Measurements from ENCODE around the gene PAMR1. TPM values are rescaled to one million over a fixed set of nuclear protein-coding genes. Genes with fewer than 3 reads are reported as not detected.
A peak's percentile ranks its signal among the peaks of the same experiment; 100 is the strongest.

Gene PAMR1
- total RNA-seq, 1 donor from 2014 or later, result 14.7 TPM

DNA sequence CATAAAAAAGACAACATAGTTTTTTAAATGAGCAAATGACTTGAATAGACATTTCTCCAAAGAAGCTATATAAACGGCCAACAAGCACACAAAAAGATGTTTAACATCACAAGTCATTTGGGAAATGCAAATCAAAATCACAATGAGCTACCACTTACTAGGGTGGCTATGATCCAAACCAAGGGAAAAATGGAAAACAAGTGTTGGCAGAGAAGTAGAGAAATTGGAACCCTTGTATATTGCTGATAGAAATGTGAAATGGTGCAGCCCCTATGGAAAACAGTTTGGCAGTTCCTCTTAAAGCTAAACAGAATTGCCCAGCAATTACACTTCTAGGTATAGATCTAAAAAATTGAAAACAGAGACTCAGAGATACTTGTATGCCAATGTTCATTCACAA, 29.0 kb downstream of the PAMR1 start:
- no peak for DNase-seq (ENCODE audit: low spot score)

GRCh38 chr11:35494957-35495490, 30.4 kb downstream of the PAMR1 start:
- DNase-seq (ENCODE audit: low spot score), result no peak

DNA sequence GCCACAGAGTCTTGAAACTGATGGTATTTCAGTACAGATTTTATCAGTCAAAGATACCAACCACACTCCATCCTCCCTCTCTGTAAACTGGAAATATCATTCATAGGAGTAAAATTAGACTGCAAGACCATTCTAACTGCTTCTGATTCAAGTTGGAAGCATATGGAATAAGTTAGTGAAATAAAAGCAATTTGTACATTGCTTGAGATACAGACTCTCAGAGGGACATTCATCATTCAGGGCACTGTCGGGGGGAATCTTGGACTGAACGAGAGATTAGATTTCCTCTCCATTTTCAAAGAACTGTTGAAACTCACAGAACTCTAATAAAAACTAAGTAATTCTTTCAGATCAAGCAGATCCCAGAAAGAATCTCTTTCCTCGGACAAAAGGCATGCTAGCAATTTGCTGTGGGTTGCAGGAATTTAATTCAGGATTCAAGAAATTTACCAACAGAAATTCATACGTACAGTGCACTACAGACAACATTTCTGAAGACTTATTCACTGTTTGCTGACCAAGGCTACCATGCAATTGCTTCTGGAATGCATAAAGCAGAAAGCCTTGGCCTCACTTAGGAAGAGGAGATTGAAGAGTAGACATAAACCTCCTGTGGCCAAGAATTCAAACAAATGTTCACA, 34.1 kb downstream of the PAMR1 start:
- no peak for DNase-seq (ENCODE audit: low spot score)

- no peak for DNase-seq (ENCODE audit: low spot score)
Measured at GRCh38 chr11:35488117-35488516, 37.3 kb downstream of the PAMR1 start.

DNA sequence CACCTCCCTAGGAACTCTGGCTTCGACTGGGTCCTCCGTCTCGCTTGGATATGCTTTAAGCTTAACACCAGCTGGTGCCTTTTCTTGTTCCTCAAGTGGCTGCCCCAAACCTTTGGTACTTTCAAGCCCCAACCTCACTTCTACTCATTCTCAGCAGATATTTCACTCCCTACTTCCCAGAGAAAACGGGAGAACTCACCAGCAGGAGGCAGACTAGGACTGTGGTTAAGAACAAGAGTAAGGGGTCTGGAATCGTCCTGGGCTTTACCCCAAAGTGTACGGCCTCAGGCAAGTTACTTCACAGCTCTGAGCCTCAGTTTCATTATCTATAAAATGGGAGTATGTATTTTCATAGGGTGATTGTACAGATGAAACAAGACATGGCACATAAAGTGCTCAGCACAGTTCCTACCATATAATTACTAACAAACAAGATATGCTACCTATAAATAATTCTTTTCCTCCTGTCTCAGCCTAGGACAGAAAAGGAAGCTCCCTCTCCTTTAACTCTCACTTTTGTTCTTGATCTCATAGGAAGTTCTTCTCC, 37.8 kb downstream of the PAMR1 start:
- no peak for DNase-seq (ENCODE audit: low spot score)

- DNase-seq (ENCODE audit: low spot score), result no peak
Measured at GRCh38 chr11:35486934-35487333, 38.5 kb downstream of the PAMR1 start.

- DNase-seq (ENCODE audit: low spot score), result no peak
Measured at GRCh38 chr11:35486446-35486845, 39.0 kb downstream of the PAMR1 start.

DNA sequence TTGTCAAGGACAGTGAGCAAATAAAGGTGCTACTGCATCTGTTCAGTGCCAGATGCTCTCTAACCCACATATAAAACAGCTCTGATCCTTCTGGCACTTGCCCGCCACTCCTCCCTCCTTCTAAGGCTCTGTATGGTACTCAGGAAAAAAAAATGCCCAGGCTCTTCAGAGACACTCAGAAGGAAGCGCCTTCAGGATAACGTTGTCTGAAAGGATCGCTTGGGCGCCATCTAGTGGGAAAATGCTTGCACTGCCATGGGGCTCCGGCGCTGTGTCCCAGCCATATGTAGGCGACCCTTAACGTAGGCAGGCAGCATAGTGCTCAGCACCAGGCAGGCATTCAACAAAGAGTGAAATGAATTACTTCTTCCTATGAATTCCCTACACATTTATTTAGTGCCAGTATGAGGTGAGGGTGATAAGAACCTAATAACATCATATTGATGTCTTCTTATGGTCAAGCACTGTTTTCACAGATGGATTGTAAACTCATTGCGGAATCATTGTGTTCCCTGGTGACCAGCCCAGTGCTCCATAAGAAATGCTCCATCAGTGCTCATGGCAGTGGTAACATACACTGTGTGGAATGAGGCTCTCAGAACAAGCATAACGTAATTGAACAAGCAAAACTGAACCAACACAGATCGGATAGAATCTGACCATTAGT, 39.6 kb downstream of the PAMR1 start:
- DNase-seq (ENCODE audit: low spot score), result peak; percentile 75

DNA sequence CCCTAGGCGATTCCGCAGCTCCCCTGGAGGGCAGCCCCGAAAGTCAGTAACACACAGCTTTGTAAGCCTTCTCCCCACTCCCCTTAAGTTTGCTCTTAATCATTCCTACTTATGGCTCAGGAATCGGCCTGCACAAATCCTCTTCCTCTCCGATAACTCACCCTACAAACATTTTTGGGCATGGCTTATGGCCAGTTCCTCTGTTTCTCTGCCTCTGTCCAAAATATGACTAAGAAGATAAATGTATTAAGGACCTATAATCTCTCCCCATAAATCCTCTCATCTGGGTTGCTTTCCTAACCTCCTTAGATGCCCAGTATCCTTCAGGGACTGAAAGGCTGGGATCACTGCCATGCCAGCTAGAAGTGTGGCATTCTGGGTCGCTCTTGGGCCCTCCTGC, 41.0 kb downstream of the PAMR1 start:
- DNase-seq (ENCODE audit: low spot score), result no peak

- no peak for DNase-seq (ENCODE audit: low spot score)
Measured at GRCh38 chr11:35483131-35483820, 42.1 kb downstream of the PAMR1 start.

DNA sequence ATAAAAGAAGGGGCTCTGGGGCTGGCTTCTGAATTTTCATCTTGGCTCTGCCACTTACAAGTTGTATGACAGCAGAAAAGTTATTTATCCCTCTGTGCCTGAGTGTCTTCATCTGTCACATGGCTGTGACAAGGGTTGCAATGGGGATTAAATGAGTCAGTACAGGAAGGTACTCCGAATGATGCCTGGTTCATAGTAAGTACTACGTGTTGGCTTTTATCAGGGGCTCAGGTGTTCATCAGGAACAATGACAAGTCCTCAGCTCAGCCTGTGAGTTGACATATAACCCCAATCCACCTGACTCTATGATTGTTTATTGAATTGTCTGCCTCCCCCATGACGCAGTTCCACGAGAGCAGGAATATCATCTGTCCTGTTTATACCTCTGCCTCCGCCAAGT, 45.7 kb downstream of the PAMR1 start:
- DNase-seq (ENCODE audit: low spot score), result no peak

DNA sequence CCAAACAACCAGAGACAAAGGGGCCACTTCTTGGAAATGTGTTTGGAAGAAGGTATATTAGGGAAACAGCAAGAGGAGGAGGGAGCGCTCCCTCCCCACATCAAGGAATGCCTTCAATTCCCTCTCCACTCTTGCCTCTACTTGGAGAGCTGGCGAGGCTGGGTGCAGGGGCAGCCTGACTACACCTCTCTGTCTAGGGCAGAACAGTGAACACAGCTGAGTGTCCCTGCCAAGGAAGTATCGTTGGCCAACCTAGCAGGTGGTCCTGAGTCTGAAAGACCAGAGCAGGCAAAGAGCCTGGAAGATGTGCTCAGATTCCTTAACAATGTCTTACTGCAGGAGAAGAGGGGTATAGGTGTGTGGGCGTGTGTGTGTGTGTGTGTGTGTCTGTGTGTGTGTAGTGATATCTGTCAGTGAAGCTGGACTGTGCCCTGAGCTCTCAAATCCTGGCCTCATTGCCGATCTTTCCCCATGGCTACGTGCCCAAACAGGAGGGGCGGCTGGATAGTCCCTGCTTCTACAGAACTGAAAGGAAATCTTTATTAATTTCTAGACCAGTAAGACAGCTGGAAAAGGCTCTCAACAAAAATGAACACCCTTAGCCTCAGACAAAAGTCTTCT, 46.8 kb downstream of the PAMR1 start:
- no peak for DNase-seq (ENCODE audit: low spot score)

DNA sequence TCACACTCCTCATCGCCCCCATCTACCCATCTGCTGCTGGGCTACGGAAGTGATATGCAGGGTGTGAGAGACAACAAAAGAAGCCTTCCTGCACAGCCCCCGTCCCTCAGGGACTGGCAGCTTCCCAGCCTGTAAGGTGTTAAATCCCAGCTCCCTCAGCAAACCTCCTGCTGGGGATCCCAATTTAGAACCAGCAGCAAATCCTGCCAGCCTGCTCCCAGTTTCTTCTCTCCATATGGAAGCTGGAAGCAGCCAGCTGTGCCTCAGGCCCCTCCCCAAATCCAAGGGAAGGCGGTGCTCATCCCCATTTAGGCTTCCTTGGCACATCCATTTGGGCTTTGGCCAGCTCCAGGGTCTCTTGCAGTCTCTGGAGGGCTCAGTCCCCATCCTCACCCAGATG, 47.5 kb downstream of the PAMR1 start:
- DNase-seq (ENCODE audit: low spot score), result no peak

DNA sequence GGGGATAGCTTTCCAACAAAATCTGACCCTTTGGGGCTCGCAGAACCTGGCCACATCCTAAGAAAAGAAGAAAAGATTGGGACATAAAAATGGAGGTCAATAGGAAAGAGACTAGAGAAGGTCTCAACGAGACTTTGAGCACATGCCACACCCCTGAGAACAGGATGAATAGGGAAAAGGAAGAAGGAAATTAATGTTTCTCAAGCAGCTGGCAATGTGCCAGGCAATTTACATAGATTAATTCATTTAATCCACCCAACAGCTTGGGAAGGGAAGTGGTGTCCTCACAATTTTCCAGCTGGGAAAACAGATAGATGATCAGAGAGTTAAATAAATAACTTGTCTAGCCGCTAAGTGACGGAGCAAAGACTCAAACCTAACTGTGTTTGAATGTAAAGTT, 50.7 kb downstream of the PAMR1 start:
- no peak for DNase-seq (ENCODE audit: low spot score)

DNA sequence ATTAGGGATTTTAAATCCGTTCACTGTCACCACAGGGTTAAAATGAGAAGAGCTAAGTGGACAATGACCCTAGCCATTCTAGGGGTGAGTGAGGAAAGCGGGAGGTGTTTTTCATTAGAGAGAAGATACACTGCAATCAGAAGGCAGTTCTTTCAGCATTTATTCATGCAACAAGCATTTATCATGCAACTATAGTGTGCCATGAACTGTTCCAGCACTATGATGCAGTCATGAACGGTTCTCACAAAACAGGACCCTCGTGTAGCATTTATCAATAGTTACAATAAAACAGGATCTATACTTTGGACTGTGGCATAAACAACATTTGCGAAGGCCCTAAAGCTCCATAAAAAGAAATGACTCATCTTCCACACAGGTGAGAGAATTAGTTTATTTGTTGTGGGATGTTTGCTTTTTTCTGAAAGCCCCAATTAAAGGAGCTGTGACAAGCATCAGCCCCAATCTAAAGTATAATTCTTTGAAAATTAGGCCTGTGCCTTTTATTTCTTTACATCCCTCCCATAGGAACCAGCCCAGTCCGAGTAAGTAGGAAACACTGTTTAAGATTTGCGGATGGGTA, 51.5 kb downstream of the PAMR1 start:
- DNase-seq (ENCODE audit: low spot score), result no peak

GRCh38 chr11:35470616-35471015, 54.8 kb downstream of the PAMR1 start:
- DNase-seq (ENCODE audit: low spot score), result no peak

DNA sequence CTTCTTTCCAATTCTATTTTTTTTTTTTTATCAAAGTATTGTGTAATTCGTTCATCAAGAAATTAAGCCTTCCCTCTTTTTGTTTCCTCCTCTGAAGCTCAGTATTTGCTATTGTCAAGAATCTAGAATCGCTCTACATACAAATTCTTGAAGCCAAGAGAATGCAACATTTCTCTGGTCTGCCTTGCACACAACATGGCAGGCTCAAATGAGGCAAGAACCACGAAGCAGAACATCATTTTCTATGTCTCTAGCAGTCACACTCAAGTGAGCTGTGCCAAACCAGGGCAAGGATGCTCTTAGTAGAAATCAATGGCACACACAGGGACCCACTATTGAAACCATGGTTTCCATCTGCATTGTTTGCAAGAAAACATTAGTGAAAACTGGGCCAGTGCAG, 59.4 kb downstream of the PAMR1 start:
- DNase-seq (ENCODE audit: low spot score), result no peak

DNA sequence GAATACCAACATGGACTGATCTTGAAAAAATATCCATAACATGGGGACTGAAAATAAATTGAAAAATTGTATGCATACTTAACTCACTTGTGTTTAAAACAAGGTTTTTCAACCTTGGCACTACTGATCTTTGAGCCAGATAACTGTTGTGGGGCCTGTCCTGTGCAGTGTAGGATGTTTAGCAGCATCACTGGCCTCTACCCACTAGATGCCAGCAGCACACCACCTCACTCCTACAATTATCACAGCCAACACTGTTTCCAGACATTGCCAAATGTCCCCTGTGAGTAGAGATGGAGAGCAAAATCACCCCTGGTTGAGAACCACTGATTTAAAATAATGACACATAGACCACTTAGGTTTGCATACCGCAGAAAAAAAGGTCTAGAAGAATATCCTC, 61.1 kb downstream of the PAMR1 start:
- DNase-seq (ENCODE audit: low spot score), result no peak

DNA sequence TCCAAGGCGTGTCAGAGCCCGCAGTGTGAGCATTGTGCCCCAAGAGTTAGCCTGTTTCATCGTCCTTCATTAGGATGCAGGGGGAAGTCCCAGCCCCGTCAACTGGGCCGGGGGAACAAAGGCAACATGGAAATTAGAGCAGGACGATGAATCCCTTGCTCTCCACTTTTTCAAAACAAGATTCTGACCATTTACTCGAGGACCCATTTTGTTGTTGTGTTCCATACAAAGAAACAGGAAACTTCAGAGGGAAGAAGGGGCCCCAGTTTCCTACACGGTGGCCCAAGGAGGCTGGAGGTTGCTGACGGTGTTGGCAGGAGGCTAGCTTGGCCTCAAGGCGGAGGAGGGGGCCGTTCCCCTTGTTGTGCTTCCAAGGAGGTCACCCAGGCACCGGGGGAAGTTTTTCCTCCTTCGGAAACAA, 62.1 kb downstream of the PAMR1 start:
- DNase-seq (ENCODE audit: low spot score), result no peak

GRCh38 chr11:35461917-35462538, 63.4 kb downstream of the PAMR1 start:
- no peak for DNase-seq (ENCODE audit: low spot score)

DNA sequence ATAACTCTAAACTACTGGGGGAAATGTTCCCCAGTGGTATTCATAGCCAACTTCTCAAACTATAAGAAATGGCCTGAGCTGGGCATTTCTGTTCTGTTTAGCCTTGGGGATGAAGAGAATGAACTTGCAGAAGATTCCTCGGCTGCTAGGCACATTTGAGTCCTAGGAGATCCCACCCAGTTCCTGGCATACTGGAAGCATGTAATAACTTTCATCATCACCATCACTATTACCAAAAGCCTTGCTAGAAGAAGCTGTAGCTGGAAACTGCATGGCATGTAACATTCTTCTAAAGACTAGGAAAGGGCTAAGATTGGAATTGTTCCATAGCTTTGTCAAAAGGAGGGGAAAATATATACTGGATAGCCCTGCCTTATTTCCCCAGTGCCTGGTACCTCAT, 65.9 kb downstream of the PAMR1 start:
- DNase-seq (ENCODE audit: low spot score), result no peak

All from ureter (tissue), 1 donor.